ENCODE data around the gene PPIA.

PPIA gene

GRCh38 chr7:44796504-44797328 lies at the start of gene PPIA:
Gene PPIA, plus strand, starts transcription at chr7:44796681. Its CDS starts 44 bp downstream, at chr7:44796725.
- DNase-seq (ENCODE audit: low read depth), result peak; percentile 99

GRCh38 chr7:44748045-44748947 lies 48.2 kb upstream of the PPIA start, which contains the start of gene ZMIZ2:
Gene ZMIZ2, plus strand, starts transcription at chr7:44748847. Its CDS starts 7,403 bp downstream, at chr7:44756250.
- DNase-seq (ENCODE audit: low read depth), result peak; percentile 87

GRCh38 chr7:44748948-44749731 lies 47.3 kb upstream of the PPIA start:
- DNase-seq (ENCODE audit: low read depth), result no peak

- DNase-seq (ENCODE audit: low read depth), result no peak
These were observed 46.5 kb upstream of the PPIA start for GRCh38 chr7:44749992-44750391.

- DNase-seq (ENCODE audit: low read depth), result no peak
These were observed 46.1 kb upstream of the PPIA start for GRCh38 chr7:44750424-44750823.

GRCh38 chr7:44750921-44751571 lies 45.4 kb upstream of the PPIA start:
- DNase-seq (ENCODE audit: low read depth), result peak; percentile 36

- DNase-seq (ENCODE audit: low read depth), result no peak
These were observed 43.7 kb upstream of the PPIA start for GRCh38 chr7:44752822-44753221.

GRCh38 chr7:44754802-44755697 lies 41.4 kb upstream of the PPIA start:
- no peak for DNase-seq (ENCODE audit: low read depth)

GRCh38 chr7:44755698-44756627 lies 40.5 kb upstream of the PPIA start:
- no peak for DNase-seq (ENCODE audit: low read depth)

- DNase-seq (ENCODE audit: low read depth), result no peak
These were observed 39.6 kb upstream of the PPIA start for GRCh38 chr7:44756904-44757303.

- no peak for DNase-seq (ENCODE audit: low read depth)
These were observed 39.2 kb upstream of the PPIA start for GRCh38 chr7:44757311-44757710.

GRCh38 chr7:44757739-44758138 lies 38.7 kb upstream of the PPIA start:
- DNase-seq (ENCODE audit: low read depth), result no peak

GRCh38 chr7:44759246-44759645 lies 37.2 kb upstream of the PPIA start:
- no peak for DNase-seq (ENCODE audit: low read depth)

GRCh38 chr7:44760034-44760580 lies 36.4 kb upstream of the PPIA start:
- DNase-seq (ENCODE audit: low read depth), result no peak

- DNase-seq (ENCODE audit: low read depth), result no peak
These were observed 35.0 kb upstream of the PPIA start for GRCh38 chr7:44761207-44762161.

GRCh38 chr7:44762300-44762699 lies 34.2 kb upstream of the PPIA start:
- DNase-seq (ENCODE audit: low read depth), result no peak

- DNase-seq (ENCODE audit: low read depth), result no peak
These were observed 33.6 kb upstream of the PPIA start for GRCh38 chr7:44762726-44763522.
